Measurements from ENCODE around the gene SMS.

SMS gene

GRCh38 chrX:22015139-22015750 is 74.7 kb downstream of the SMS start:
- DNase-seq (ENCODE audit: insufficient read length, low spot score) = no peak
- no peak for FAIRE-seq
- TF ChIP-seq, protein P1, sequence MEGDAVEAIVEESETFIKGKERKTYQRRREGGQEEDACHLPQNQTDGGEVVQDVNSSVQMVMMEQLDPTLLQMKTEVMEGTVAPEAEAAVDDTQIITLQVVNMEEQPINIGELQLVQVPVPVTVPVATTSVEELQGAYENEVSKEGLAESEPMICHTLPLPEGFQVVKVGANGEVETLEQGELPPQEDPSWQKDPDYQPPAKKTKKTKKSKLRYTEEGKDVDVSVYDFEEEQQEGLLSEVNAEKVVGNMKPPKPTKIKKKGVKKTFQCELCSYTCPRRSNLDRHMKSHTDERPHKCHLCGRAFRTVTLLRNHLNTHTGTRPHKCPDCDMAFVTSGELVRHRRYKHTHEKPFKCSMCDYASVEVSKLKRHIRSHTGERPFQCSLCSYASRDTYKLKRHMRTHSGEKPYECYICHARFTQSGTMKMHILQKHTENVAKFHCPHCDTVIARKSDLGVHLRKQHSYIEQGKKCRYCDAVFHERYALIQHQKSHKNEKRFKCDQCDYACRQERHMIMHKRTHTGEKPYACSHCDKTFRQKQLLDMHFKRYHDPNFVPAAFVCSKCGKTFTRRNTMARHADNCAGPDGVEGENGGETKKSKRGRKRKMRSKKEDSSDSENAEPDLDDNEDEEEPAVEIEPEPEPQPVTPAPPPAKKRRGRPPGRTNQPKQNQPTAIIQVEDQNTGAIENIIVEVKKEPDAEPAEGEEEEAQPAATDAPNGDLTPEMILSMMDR (IDR thresholded peaks at IDR 0.05; ENCODE audit: insufficient read depth, missing control alignments) = no peak

DNA sequence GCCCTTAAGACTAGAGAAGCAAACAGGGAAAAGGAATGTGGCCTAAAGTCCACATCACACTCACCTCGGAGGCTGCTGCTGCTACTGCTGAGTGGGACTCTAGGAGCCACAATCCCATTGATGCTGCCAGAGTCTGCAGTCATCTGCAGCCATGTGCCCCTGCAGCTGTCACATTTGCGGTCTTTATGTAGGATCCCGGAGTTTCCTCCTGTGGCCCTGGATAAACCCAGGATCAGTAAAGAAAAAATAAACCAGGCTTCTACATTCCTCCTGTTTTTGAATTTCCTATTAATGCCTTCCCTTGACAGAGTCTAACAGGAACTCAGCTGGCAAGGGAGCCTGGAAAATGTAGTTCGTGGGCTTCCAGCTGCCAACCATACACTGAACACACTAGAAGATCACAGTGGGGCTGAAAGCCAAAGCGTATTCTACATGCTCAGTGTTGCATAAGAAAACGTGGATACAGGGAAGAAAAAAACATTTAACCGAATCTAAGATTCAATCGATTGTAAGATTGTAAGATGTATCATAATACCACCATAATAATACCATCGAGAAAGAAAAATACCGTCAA is 81.3 kb downstream of the SMS start:
- FAIRE-seq (no peak), DNase-seq (ENCODE audit: insufficient read length, low spot score) (no peak)
- TF ChIP-seq, protein P1 (IDR thresholded peaks at IDR 0.05; ENCODE audit: insufficient read depth, missing control alignments) = no peak

GRCh38 chrX:22024577-22024976 is 84.1 kb downstream of the SMS start:
- no peak for FAIRE-seq
- TF ChIP-seq, protein P1 (IDR thresholded peaks at IDR 0.05; ENCODE audit: insufficient read depth, missing control alignments) = no peak
- no peak for DNase-seq (ENCODE audit: insufficient read length, low spot score)

DNA sequence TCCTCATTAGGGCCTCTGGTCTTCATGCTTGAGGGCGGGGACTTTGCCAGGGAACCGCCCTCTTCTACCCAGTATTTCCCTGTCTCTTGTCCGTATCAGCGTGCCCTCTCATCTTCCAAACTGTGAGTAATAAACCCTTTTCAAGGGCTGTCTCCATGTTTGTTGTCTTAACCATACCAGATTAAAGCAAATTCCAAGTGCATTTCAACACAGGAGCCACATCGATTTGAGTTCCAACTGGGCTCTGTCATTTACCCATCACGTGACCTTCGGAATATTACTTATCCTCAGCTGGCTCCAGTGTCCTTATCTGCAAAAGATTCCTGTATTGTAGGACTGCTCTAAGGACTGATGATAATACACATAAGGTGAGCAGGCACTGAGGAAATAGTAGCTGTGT is 85.2 kb downstream of the SMS start:
- no peak for DNase-seq (ENCODE audit: insufficient read length, low spot score)
- FAIRE-seq = no peak
- TF ChIP-seq, protein P1 (IDR thresholded peaks at IDR 0.05; ENCODE audit: insufficient read depth, missing control alignments) = no peak

DNA sequence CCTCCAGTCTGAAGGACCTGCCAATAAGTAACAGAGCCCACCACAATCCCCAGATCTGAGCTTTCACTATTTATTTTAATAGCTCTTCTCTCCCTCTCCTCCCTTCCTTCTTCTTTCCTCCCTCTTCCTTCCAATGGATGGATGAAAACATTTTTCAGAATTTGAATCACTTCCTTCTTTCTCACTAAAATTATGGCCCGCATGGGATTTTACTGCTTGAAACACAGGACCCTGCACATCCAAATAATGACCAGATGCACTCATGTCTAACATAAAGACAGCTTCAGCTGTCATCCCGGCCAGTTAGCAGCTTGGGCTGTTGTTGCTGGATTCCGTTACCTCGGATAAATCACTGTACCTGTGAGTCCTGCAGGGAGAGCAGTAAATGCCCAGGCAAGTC is 86.2 kb downstream of the SMS start:
- TF ChIP-seq, protein P1 (IDR thresholded peaks at IDR 0.05; ENCODE audit: insufficient read depth, missing control alignments) = no peak
- DNase-seq (ENCODE audit: insufficient read length, low spot score) (no peak), FAIRE-seq (no peak)

GRCh38 chrX:22032084-22032483 is 91.6 kb downstream of the SMS start, which contains the start of gene PHEX:
Gene PHEX (plus strand): TSS chrX:22032325. CDS start chrX:22033006, 681 bp downstream.
- DNase-seq (ENCODE audit: insufficient read length, low spot score) (no peak), FAIRE-seq (no peak)
- TF ChIP-seq, protein P1 (IDR thresholded peaks at IDR 0.05; ENCODE audit: insufficient read depth, missing control alignments) = no peak

- DNase-seq (ENCODE audit: insufficient read length, low spot score) = no peak
- TF ChIP-seq, protein P1 (IDR thresholded peaks at IDR 0.05; ENCODE audit: insufficient read depth, missing control alignments) = no peak
- FAIRE-seq = no peak
These were observed 92.0 kb downstream of the SMS start for GRCh38 chrX:22032506-22032905.

Measured in D721Med (cell line).